Immature natural killer cell (primary cell): ENCODE data around the gene ZNF79. TPM values are rescaled to one million over a fixed set of nuclear protein-coding genes. Genes with fewer than 3 reads are reported as not detected.

Experiments
- DNase-seq, 3 donors: peaks; one replicate each; pipeline ENCODE4 v3.0.0; 2022; ENCODE audit warnings: mixed read lengths in 1 of 3
- H3K27ac Mint-ChIP-seq, 6 donors: one replicate each; pipeline ENCODE4 v1.8.0; 2020; ENCODE audit warnings: mixed read lengths in 6 of 6, mild to moderate bottlenecking in 5 of 6, inconsistent platforms in 4 of 6, moderate library complexity in 3 of 6
- H3K27me3 Mint-ChIP-seq, 3 donors: one replicate each; pipeline ENCODE4 v1.8.0; 2020 to 2021; ENCODE audit warnings: low read depth in 3 of 3, mild to moderate bottlenecking in 3 of 3, mixed read lengths in 3 of 3, moderate library complexity in 3 of 3, inconsistent platforms in 1 of 3
- H3K36me3 Mint-ChIP-seq, 3 donors: one replicate each; pipeline ENCODE4 v1.8.0; 2020; ENCODE audit warnings: mixed read lengths in 3 of 3, inconsistent platforms in 2 of 3, mild to moderate bottlenecking in 2 of 3
- H3K4me1 Mint-ChIP-seq, 2 donors: one replicate each; pipeline ENCODE4 v1.8.0; 2020; ENCODE audit warnings: inconsistent platforms in 2 of 2, mild to moderate bottlenecking in 2 of 2, mixed read lengths in 2 of 2, moderate library complexity in 1 of 2
- H3K4me3 Mint-ChIP-seq, 5 donors: one replicate each; pipeline ENCODE4 v1.8.0; 2020; ENCODE audit warnings: mild to moderate bottlenecking in 5 of 5, mixed read lengths in 5 of 5, inconsistent platforms in 3 of 5, moderate library complexity in 3 of 5
- H3K9me3 Mint-ChIP-seq, 6 donors: one replicate each; pipeline ENCODE4 v1.8.0; 2020; ENCODE audit warnings: mild to moderate bottlenecking in 6 of 6, mixed read lengths in 6 of 6, inconsistent platforms in 4 of 6, moderate library complexity in 3 of 6
- polyA plus RNA-seq, 3 donors: library from polyadenylated mRNA; unstranded; fragments of 300-500 nt; fragmentation: Illumina TruSeq; gene quantifications; one replicate each; pipeline ENCODE4 v1.2.3, GENCODE V29; 2021

Gene ZNF79
- polyA plus RNA-seq, 3 donors from 2014 or later = 4.0 to 10.9 (median 5.1) TPM

- Mint-ChIP-seq H3K27me3 (peaks cover 4 to 16% (median 14%) of the 10 kb centered on the region in 3 donors), H3K36me3 (no peaks in the 10 kb centered on the region), H3K4me3 (no peak overlapping the region), H3K27ac (no peak overlapping the region), H3K9me3 (no peaks in the 10 kb centered on the region), H3K4me1 (peaks cover 22 to 26% of the 10 kb centered on the region in 2 donors)
- no peak for DNase-seq
These were observed 32.0 kb upstream of the ZNF79 start for GRCh38 chr9:127392166-127392565.

- Mint-ChIP-seq H3K4me1 (peaks cover 19 to 24% of the 10 kb centered on the region in 2 donors), H3K27me3 (peaks cover 4 to 16% (median 15%) of the 10 kb centered on the region in 3 donors), H3K27ac (no peak overlapping the region), H3K9me3 (no peaks in the 10 kb centered on the region), H3K36me3 (no peaks in the 10 kb centered on the region), H3K4me3 (no peak overlapping the region)
- no peak for DNase-seq
These were observed 31.2 kb upstream of the ZNF79 start for GRCh38 chr9:127392976-127393375.

- Mint-ChIP-seq H3K27me3 (peaks cover 7 to 14% (median 12%) of the 10 kb centered on the region in 3 donors), H3K9me3 (no peaks in the 10 kb centered on the region)
These were observed 30.5 kb upstream of the ZNF79 start for GRCh38 chr9:127393645-127394044.

GRCh38 chr9:127395497-127396252 is 28.5 kb upstream of the ZNF79 start:
- no peak for DNase-seq
- H3K4me1 Mint-ChIP-seq = peaks cover 12 to 19% of the 10 kb centered on the region in 2 donors
- H3K9me3 Mint-ChIP-seq = no peaks in the 10 kb centered on the region
- H3K27ac Mint-ChIP-seq = peak overlapping the region in 3 of 6 donors; percentile 68 to 75 (median 73)
- peak overlapping the region; percentile 66 to 86 (median 80) for H3K4me3 Mint-ChIP-seq
- H3K36me3 Mint-ChIP-seq = no peaks in the 10 kb centered on the region
- H3K27me3 Mint-ChIP-seq = peaks cover 3 to 16% (median 10%) of the 10 kb centered on the region in 3 donors

More at GRCh38 chr9:127393645-127394044, 30.5 kb upstream of the ZNF79 start:
- Mint-ChIP-seq H3K4me3 (no peak overlapping the region), H3K4me1 (peaks cover 16 to 23% of the 10 kb centered on the region in 2 donors), H3K27ac (no peak overlapping the region), H3K36me3 (no peaks in the 10 kb centered on the region)
- DNase-seq = no peak

- H3K4me1 Mint-ChIP-seq = peaks cover 12 to 19% of the 10 kb centered on the region in 2 donors
- H3K36me3 Mint-ChIP-seq = no peaks in the 10 kb centered on the region
- peak overlapping the region in 5 of 6 donors; percentile 13 to 75 (median 68) for H3K27ac Mint-ChIP-seq
- H3K27me3 Mint-ChIP-seq = peaks cover 3 to 17% (median 10%) of the 10 kb centered on the region in 3 donors
- H3K4me3 Mint-ChIP-seq = peak overlapping the region; percentile 66 to 86 (median 80)
- no peak for DNase-seq
- no peaks in the 10 kb centered on the region for H3K9me3 Mint-ChIP-seq
These were observed 27.9 kb upstream of the ZNF79 start for GRCh38 chr9:127396253-127396807.

GRCh38 chr9:127396808-127397645 is 27.2 kb upstream of the ZNF79 start, which contains the start of gene SLC2A8:
SLC2A8 (plus strand) TSS chr9:127397169; CDS start chr9:127397231, 62 bp downstream.
- Mint-ChIP-seq H3K27me3 (peaks cover 3 to 19% (median 10%) of the 10 kb centered on the region in 3 donors), H3K27ac (peak within 1 kb of the TSS; percentile 13 to 75 (median 64)), H3K9me3 (no peaks in the 10 kb centered on the region)

GRCh38 chr9:127397646-127398274 is 26.4 kb upstream of the ZNF79 start:
- Mint-ChIP-seq H3K4me3 (peak overlapping the region; percentile 67 to 83 (median 75)), H3K27ac (peak overlapping the region in 1 of 6 donors; percentile 78), H3K9me3 (no peaks in the 10 kb centered on the region), H3K36me3 (peaks cover 0 to 4% (median 0%) of the 10 kb centered on the region in 3 donors), H3K4me1 (peaks cover 12 to 19% of the 10 kb centered on the region in 2 donors), H3K27me3 (peaks cover 3 to 17% (median 10%) of the 10 kb centered on the region in 3 donors)
- DNase-seq = peak; percentile 16 to 33 (median 17)

More at GRCh38 chr9:127396808-127397645, 27.2 kb upstream of the ZNF79 start, which contains the start of gene SLC2A8:
- H3K4me3 Mint-ChIP-seq = peak within 1 kb of the TSS; percentile 67 to 86 (median 83)
- peak; percentile 99 to 100 (median 99) for DNase-seq
- H3K36me3 Mint-ChIP-seq = peaks cover 0 to 3% (median 0%) of the 10 kb centered on the region in 3 donors
- H3K4me1 Mint-ChIP-seq = peaks cover 12 to 19% of the 10 kb centered on the region in 2 donors

GRCh38 chr9:127398275-127398647 is 25.9 kb upstream of the ZNF79 start:
- Mint-ChIP-seq H3K36me3 (peaks cover 0 to 4% (median 0%) of the 10 kb centered on the region in 3 donors), H3K4me1 (peaks cover 12 to 19% of the 10 kb centered on the region in 2 donors), H3K27me3 (peaks cover 3 to 17% (median 9%) of the 10 kb centered on the region in 3 donors), H3K27ac (peak overlapping the region in 2 of 6 donors; percentile 35 to 78), H3K4me3 (peak overlapping the region; percentile 67 to 83 (median 75)), H3K9me3 (no peaks in the 10 kb centered on the region)
- DNase-seq = no peak

GRCh38 chr9:127398715-127399400 is 25.3 kb upstream of the ZNF79 start:
- no peak for DNase-seq
- Mint-ChIP-seq H3K36me3 (peaks cover 0 to 4% (median 0%) of the 10 kb centered on the region in 3 donors), H3K4me1 (peaks cover 12 to 19% of the 10 kb centered on the region in 2 donors), H3K4me3 (peak overlapping the region; percentile 67 to 83 (median 75)), H3K27me3 (peaks cover 3 to 19% (median 7%) of the 10 kb centered on the region in 3 donors), H3K27ac (peak overlapping the region in 1 of 6 donors; percentile 35), H3K9me3 (no peaks in the 10 kb centered on the region)

GRCh38 chr9:127399736-127400269 is 24.4 kb upstream of the ZNF79 start:
- peaks cover 12 to 19% of the 10 kb centered on the region in 2 donors for H3K4me1 Mint-ChIP-seq
- no peaks in the 10 kb centered on the region for H3K9me3 Mint-ChIP-seq
- peak overlapping the region in 3 of 5 donors; percentile 18 to 55 (median 38) for H3K4me3 Mint-ChIP-seq
- H3K27me3 Mint-ChIP-seq = peaks cover 3 to 18% (median 7%) of the 10 kb centered on the region in 3 donors
- H3K36me3 Mint-ChIP-seq = peaks cover 0 to 4% (median 0%) of the 10 kb centered on the region in 3 donors
- no peak for DNase-seq
- H3K27ac Mint-ChIP-seq = no peak overlapping the region

- peaks cover 0 to 4% (median 2%) of the 10 kb centered on the region in 3 donors for H3K36me3 Mint-ChIP-seq
- no peak for DNase-seq
- peaks cover 3 to 14% (median 3%) of the 10 kb centered on the region in 3 donors for H3K27me3 Mint-ChIP-seq
- H3K27ac Mint-ChIP-seq = no peak overlapping the region
- no peaks in the 10 kb centered on the region for H3K9me3 Mint-ChIP-seq
- H3K4me1 Mint-ChIP-seq = peaks cover 4 to 9% of the 10 kb centered on the region in 2 donors
- no peak overlapping the region for H3K4me3 Mint-ChIP-seq
These were observed 21.6 kb upstream of the ZNF79 start for GRCh38 chr9:127402401-127403090.
